HL-60/S4 (cell line): ENCODE results near the gene INHA.

Experiments
- in situ Hi-C: fragments of 300-500 bp; cut with MboI; formaldehyde crosslinking; loops from 2 replicates; pipeline ENCODE4 v1.14.3; 2022; ENCODE audit warnings: low sequenced_read_pairs

INHA gene

DNA sequence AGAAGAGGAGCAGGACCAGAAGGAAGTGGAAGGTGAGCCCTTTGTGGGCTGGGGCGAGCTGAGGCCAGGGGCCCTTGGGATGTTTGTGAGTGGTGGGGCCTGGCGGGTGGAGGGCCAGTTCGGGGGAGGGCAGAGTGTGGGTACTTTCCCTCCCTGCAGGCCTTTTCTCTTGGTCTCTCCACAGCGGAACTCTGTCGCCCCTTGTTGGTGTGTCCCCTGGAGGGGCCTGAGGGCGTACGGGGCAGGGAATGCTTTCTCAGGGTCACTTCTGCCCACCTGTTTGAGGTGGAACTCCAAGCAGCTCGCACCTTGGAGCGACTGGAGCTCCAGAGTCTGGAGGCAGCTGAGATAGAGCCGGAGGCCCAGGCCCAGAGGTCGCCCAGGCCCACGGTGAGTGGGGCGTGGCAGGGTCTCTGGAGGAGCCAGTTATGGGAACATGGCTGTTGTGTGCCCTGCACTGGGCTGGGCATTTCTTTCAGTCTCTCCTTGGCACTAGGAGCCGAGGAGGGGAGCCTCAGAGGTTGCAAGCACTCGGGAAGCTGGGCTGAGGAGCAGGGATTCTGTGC lies 36.4 kb downstream of the INHA start:
- in situ Hi-C loops: no loop called here

DNA sequence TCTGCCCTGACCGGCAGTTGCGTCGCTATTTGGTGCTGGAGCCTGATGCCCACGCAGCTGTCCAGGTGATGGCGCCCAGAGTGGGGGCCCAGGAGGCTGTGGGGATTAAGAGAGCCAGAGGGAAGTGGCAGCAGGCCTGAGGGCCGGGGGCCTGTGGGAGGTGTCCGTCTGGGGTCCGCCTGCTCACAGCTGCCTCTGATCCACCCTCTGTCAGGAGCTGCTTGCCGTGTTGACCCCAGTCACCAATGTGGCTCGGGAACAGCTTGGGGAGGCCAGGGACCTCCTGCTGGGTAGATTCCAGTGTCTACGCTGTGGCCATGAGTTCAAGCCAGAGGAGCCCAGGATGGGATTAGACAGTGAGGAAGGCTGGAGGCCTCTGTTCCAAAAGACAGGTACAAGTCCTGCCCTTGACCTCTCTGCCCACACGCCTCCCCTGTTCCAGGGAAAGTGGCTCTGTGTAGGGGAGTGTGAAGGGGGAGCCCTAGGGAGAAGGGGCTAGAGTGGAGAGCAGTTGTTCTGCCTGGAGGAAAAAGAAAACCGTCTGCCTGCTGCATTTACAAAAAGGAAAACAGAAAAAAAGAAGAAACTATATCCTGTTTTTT lies 37.1 kb downstream of the INHA start:
- in situ Hi-C loops: no loop called here

DNA sequence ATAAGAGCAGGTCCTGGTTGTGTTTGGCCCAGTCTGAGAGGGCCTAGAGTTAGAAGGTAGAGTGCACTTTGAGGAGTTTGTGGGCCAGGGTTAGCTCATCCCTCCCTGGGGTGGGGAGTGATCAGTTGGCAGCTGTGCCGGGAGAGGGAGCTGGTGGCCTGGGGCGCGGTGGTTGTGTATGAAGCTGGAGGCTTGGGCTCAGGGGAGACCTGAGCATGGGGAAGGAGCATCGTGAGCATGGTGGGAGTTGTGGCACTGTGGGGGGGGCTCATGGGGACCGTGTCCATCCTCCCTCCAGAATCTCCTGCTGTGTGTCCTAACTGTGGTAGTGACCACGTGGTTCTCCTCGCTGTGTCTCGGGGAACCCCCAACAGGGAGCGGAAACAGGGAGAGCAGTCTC lies 39.2 kb downstream of the INHA start:
- in situ Hi-C loops: no loop called here

DNA sequence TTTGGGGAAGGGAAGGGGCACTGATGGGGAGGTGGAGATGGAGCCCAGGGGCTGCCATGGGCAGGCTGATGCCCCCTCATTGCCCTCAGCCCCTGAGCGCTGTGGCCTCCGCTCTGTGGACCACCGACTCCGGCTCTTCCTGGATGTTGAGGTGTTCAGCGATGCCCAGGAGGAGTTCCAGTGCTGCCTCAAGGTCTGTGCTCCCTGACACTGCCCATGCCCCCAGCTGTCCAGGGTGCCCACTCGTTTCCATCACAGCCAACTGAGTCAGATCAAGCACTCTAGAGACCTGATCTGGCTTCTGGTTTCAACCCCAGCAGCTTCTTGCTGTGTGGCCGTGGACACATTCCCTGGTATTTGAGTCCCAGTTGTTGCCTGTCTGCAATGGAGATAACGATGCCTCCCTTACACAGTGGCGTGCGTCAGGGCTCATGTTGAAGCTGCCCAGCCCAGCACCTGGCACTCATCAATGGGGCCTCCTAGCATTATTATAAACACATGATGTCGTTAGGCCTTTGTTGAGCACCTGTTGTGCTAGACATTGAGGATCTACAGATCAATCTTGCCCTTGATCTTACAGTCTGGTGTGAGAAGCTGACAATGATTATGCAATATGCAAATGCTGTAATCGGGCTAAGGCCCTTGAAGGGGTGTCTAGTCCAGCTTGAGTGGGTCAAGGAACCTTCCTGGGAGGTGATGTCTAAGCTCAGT lies 39.9 kb downstream of the INHA start:
- in situ Hi-C loops: no loop called here

DNA sequence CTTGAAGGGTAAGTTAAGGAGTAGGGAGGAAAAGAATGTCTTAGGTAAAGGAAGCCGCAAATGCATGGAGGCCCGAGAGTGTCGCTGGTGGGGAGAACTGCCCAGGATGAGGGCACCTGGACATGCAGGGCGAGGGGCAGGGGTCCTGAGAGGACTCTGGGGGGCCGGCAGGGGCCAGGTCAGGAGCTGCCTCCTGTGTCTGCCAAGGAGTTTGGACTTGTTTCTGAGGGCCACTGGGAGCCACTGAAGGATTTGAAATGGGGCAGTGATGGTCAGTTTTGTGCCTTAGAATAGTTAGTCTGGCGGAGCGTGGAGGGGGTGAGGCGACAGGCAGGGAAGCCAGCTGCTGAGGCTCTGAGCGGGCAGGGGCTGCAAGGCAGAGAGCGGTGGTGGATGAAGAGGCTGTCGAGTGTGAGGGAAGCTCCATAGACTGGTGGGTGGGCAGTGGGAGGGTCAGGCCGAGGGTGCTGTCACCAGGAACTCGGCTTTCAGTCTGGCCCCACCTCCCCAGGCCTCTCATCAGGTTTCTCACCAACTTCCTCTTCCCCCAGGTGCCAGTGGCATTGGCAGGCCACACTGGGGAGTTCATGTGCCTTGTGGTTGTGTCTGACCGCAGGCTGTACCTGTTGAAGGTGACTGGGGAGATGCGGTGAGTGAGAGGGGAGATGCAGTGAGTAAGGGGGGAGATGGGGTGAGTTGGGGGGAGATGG lies 40.6 kb downstream of the INHA start:
- in situ Hi-C loops: no loop called here

DNA sequence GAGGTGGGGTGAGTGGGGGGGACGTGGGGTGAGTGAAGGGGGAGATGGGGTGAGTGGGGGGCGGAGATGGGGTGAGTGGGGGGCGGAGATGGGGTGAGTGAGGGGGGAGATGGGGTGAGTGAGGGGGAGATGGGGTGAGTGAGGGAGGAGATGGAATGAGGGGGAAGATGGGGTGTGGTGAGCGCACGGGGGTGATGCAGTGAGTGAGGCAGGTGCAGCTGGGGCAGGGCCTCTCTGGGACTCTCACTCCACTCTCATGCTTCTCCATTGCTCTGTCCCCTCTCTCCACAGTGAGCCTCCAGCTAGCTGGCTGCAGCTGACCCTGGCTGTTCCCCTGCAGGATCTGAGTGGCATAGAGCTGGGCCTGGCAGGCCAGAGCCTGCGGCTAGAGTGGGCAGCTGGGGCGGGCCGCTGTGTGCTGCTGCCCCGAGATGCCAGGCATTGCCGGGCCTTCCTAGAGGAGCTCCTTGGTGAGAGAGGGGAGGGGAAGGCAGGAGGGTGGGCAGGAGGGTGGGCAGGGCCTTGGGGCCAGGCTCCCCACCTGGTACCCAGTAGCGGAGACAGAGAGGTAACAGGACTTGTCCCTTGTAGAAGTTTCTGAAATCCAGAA lies 41.5 kb downstream of the INHA start:
- in situ Hi-C loops: no loop called here

DNA sequence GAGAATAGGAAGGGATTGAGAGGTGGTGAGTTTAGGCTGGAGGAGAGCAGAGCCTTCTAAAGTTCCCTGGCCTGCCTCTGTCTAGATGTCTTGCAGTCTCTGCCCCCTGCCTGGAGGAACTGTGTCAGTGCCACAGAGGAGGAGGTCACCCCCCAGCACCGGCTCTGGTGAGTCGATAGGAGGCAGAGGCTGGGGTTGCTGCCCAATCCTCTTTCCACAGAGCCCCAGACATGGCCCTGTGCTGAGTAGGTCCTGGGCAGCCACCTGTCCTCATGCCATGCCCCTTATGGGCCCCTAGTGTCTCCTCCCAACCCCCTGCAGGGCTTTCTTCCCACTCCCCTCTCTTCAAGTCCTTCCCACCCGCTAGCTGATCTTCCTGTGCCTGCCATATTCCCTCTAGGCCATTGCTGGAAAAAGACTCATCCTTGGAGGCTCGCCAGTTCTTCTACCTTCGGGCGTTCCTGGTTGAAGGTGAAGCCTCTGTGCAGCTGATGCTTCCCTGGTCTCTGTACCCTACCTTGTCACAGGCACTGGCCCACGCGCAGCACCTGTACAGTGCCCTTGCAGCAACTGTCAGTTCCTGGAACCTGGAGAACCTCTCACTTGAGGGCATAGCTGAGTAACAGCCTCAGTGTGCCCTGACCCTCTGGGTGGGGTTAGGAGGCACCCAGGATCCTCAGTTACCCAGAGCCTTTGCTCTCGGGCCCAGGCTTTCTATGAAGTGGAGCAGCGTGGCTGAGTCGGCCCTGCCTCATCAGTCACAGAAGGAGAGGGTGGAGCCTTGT lies 42.2 kb downstream of the INHA start:
- in situ Hi-C loops: no loop called here

DNA sequence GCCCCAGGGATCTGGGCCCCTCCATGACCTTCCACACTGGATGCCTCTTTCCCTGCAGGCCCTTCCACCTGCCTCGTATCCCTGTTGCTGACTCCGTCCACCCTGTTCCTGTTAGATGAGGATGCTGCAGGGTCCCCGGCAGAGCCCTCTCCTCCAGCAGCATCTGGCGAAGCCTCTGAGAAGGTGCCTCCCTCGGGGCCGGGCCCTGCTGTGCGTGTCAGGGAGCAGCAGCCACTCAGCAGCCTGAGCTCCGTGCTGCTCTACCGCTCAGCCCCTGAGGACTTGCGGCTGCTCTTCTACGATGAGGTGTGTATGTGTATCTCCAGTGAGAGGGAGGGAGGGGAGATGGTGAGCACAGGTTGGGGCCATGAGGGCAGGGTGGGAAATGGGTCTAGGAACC lies 42.9 kb downstream of the INHA start:
- in situ Hi-C loops: no loop called here

DNA sequence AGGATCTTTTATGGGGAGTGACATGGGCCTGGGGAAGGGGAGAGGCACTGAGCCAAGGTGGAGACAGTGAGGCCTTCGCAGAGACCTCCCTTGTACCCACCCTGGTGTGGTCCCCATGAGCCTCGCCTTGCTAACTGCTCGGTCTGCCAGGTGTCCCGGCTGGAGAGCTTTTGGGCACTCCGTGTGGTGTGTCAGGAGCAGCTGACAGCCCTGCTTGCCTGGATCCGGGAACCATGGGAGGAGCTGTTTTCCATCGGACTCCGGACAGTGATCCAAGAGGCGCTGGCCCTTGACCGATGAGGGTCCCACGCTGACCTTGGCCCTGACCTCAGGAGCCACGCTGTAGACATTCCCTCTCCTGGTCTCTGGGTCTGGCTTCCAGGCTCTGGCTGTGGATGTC lies 43.8 kb downstream of the INHA start:
- in situ Hi-C loops: no loop called here

DNA sequence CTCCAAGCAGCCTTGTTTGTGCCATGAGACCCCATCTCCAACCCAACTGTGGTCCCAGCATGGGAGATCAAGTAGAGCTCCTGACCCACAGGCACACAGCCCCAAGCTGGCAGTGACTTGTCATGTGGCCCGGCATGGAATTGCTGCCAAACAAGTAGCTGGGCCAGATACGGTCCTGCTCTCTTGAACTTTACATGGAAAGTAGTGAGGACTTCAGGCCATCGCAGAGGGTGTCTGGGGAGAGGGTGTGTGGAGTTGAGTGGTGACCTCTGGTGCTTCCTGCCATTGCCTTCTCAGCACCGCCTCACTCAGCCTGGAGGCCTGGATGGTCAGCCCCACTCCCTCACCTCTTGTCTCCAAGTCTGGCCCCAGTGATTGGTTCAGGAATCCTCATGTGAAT lies 44.4 kb downstream of the INHA start:
- in situ Hi-C loops: no loop called here

DNA sequence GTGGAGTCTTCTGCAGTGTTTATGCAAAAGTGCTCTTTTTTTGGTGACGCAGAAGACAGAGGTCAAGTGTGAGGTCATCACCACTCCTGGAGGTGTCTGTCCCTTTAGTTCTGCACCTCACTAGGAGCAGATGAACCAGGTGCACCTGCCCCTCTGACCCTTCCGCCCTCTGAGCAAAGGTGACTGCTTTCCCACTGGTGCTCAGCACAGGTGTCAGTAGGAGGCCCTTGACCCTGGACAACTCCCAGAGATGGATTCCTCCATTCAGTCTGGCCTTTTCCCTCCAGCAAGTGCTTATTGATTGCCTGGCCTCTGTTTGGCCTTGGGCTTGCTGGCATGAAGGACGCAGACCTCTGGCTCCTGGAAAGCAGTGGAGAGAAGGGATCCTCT lies 46.6 kb downstream of the INHA start:
- in situ Hi-C loops: no loop called here

DNA sequence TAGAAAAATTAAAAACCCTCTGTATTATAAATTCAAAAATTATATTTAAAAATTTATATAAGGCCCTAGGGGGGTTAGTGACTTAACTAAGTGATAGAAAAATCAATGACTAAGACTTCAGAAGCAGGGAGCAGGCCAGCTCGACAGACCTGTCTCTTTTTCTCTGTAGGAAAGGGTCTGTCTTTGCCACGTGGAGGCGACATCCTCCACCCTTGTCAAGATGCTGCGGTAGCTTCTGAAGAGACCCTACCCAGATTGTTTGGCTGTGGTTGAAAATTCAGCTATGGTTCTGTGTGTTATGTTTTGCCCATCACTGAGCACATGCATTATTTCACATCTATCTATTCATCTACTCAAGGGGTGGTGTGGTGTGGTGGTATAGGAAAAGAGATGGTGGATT lies 47.1 kb downstream of the INHA start:
- in situ Hi-C loops: no loop called here

DNA sequence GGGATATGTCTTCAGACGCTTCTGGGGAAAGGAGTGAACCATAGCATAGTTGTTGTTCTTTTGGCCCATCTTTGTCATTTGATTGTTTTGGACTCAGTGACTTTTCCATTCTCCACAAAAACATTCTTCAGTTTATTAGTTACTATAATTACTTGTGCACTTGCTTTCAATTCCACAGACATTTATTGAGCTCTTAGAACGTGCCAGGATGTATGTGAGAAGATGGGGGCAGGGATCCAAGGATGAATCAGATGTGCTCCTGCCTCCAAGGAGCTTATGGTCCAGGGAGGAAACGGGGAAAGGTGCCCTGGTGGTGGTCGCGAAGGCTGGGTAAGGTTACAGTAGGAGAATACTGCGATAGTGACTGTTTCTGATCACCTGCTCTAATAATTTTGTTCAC lies 48.4 kb downstream of the INHA start:
- in situ Hi-C loops: no loop called here

DNA sequence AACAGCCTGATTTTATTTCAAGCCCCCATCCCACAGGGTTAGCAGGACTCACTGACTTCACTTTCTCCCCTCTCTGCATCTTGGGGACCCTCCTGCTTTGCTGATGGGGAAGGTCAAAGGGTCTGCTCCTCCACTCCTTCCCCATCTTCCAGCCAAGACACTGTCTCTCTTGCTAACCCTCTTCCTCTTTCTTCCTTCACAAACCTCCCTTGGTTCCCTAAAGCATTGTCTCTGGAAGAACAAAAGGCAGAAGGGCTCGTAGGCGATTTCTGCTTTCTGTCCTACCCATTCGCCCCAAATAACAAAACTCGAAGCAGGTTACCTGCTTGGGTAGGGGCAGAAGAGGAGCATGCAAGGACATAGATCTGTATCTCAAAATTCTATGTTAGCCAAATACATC lies 49.8 kb downstream of the INHA start:
- in situ Hi-C loops: no loop called here

DNA sequence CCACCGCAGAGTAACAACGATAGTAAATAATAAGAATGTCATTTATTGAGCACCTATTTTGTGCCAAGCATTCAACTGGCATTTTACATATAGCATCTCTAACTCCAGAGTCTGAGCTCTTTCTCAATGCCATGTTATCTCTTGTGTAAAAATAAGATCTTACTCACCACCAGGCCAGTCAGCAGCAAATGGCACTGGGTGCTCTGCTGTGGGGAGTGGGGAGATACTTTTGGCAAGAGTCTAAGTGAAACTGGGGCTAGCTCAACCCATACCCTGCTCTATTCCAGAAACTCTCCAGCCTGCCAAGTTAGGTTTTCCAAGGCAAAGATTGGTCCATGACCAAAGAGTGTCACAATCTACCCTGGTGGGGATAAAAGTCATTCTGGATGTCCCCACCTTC lies 50.4 kb downstream of the INHA start:
- in situ Hi-C loops: no loop called here

DNA sequence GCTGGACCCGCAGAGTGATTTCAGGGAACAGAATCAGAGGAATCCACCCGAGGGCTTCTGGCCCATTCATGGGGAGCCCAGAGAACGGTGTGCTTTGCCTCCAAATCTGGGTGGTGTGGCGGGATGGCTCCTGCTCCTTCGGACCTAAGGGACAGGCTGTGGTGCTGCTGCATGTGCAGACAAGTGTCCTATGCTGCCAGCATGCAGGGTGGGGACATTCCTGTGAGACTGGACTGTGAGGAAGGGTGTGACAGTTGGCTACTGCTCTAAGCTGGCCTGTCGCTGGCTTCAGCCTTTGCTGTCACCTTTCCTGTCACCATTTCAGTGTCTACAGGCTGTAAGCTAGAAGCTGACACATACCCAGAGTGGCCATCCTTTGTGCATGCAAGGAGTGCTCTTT lies 52.5 kb downstream of the INHA start:
- in situ Hi-C loops: no loop called here

DNA sequence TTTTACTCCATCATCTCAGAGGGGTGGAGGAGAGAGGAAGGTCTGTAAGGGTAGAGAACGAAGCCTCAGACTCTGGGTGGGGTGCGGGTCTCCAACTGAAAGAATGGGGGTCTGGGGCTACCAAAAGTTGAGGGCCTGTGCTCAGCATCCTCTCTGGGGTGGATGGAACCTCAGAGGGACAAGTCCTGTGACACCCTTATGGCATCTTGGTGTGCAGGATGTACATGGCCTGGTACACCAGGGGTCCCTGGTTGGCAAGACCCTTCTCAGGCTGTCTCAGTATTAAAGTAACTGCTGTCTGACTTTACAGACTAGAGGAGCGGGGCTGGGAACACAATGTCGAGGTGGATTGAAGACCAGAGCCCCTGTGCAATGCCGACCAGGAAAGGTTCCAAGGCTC lies 53.1 kb downstream of the INHA start:
- in situ Hi-C loops: no loop called here
